Activated T-cell treated with anti-CD3 and anti-CD28 coated beads, Interleukin-2, amount 50 U/mL, for 1 hour (primary cell): ENCODE measurements around the gene SLC24A4.

Experiments
- DNase-seq: peaks from one replicate; pipeline ENCODE4 v3.0.0-alpha.2; 2020

The SLC24A4 gene

DNA sequence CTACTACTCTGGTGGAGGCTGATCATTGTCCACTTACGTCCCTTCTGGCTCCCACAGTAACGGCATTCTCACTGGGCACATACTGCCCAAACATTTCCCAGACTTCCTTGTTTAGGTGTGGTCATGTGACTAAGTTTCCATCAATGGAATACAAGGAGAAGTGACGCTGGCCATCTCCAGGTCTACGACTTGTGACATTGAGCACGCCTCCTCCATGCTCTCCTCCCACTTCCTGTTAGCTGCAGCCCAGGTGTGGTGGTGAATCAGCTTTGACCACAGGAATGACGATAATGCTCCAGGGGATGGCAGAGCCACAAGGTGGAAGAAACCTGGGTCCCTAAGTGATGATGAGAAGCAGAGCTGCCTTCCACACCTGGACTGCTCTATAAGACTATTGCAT, 6.0 kb upstream of the SLC24A4 start:
- DNase-seq = no peak

DNA sequence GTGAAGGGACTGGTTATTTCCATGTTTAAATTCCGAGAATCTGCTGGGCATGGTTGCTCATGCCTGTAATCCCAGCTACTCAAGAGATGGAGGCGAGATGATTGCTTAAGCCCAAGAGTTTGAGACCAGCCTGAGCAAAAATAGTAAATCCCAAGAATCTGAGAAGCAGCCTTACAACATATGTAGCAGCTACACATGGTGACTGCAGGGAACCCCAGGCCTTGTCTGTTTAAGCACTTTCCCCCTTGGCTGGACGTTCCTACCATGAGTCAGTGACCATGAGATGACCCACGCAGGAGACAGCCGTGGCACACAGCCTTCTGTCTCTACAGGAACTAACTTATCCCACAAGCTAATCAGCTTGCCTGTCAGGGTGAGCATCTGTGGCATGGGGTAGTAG, 5.5 kb upstream of the SLC24A4 start:
- DNase-seq = no peak

DNA sequence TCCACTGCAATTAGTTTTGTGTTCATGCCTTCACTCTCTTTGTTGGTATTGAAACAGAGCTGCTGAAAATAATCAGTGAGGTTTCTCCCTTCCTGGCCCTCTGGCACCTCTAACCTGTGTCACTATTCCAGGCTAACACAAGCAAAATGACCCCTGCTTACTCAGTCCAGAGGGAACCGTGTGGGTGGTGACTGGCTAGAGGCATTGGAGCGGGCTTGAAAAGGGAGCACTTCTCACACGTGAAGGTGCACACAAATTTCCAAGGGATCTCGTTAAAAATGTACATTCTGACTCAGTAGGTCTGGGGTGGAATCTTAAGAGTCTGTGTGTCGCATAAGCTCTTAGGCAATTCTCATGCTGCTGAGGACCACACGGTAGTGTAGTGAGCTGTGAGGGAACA, 1.3 kb upstream of the SLC24A4 start:
- no peak for DNase-seq

DNA sequence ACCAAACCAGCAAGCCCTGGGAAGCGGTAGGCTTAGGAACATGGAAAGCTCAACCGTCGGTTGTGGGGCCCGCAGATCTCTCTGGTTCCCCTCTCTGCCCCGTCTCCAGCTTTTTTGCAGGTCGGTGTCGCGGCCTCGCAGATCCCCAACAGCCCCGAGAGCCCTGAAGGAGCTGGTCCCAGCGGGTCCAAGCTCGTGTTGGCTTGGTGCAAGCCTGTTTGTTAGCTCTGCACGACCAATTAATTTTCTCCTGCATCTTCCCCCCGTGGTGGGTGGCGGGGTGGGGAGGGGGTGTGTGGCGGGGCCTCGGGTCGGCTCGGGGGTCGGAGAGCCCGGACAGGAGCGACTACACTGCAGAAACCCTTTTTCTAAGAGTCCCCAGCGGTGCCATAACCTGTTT, 449 bp upstream of the SLC24A4 start:
- no peak for DNase-seq

DNA sequence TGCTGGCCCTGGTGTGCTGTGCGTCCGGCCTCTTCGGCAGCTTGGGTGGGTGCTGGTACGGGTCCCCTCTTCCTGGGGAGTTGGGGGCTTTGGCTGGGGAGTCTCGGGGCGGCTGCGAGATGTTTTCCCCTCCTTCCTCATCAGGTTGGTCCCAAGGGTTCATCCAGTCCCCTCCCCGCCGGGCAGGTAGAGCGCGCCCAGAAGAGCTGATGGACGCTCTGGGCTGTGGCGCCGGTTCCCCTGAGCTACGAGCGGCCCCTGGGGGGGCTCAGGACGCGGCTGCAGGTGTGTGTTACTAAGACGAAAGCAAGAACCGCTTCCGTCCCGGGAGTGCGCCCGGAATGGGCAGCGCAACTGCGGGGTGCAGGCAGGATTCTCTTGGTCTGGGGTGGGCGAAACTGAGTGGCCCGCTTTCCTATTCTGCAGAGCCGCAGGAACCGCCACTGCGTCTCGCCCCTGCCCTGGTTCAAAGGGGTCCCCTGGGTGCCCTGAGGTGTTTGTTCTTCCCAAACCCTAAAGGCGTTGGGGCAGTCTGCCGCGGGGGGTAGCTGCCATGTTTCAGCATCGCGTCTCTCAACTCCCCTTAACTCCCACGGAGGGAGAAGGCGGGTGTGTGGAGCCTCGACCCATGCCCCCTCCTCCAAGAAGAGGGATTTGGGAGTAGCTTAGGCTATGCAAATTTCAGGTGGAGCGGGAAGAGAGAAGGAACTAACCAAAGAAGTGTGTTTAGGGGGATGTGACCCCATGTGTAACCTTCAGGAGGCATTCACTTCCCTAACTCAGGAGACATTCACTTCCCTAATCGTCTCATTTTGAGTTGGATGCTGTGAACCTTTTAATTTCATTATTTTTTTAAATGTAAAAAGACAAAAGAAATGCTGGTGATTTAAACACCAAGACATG, 1.2 kb downstream of the SLC24A4 start:
- DNase-seq = no peak

DNA sequence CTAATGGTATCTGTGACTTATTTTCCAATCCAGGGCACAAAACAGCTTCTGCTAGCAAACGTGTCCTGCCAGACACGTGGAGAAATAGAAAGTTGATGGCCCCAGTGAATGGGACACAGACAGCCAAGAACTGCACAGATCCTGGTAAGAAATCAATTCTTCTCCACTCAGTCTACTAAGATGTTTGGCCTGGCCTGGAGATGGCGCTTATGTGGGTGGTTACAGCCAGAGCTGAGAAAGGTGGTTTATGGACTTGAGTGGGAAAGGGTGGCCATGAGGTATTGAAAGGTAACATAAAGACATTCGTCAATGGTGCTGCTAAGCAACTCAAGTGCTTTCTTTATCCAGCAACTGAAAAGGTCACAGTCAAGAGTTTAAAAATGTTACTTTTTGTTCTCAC, 2.9 kb downstream of the SLC24A4 start:
- DNase-seq = no peak

DNA sequence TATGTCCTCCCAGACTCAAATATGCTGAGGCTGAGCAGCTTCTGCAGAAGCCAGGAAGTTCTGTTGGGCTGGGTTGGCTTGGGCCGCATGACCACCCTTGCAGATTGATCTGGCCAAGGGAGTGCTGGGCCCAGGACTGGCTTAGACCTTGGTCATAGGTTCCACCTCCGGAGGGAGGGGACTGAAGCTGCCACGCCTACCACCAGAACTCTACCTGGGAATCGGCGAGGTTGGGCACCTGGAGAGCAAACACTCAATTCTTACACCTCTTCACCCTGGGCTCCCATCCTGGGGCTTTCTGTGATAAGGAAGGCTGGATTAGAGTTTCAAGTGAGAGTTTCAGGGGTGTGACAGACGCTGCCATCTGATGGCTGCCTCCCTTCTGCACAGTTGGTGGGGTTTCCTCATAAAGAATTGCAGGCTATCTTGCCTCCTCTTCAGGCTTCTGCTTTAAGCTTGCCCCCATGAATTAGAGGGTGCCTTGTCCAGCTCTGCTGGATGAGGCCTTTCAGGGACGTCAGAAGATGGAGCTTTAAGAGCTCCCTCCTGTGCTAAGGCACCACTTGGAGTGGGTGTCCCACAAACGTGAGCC, 5.8 kb downstream of the SLC24A4 start:
- no peak for DNase-seq

DNA sequence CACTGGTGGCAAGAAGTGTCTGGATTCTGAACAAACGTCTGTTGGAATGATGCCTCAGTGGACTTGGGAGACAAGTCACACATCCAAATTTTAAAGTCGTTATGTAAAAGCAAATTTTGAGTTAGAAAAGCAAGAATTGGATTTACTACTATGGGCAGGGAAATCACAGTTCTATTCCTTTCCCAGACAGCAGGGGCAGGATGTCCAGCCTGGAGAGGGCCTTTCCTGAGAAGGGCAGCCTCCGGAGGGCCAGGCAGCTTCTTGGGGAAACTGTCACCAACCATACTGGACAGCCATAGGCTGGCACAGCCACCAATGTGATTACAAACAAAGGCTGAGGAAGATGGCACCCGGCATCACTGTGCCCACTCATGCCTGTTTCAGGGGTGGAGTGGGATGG, 11.1 kb downstream of the SLC24A4 start:
- DNase-seq = no peak

DNA sequence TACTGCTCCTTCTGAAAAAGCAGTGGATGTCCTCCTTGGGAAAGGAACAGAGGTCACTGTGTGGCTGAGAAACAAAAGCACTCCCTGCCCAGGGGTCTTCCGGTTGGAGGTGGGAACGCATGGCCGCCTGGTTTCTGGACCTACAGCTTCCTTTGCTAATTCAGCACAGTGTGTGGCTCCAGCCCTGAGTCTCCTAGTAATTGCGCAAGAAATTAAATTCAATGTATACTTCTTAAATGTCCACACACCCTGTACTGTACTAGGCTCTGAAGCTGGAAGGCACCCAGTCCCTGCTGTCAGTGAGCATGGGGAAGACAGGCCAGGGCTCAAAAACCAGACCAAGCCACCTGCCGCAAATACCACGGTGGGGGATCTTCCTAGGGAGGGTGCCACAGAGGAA, 13.4 kb downstream of the SLC24A4 start:
- no peak for DNase-seq

DNA sequence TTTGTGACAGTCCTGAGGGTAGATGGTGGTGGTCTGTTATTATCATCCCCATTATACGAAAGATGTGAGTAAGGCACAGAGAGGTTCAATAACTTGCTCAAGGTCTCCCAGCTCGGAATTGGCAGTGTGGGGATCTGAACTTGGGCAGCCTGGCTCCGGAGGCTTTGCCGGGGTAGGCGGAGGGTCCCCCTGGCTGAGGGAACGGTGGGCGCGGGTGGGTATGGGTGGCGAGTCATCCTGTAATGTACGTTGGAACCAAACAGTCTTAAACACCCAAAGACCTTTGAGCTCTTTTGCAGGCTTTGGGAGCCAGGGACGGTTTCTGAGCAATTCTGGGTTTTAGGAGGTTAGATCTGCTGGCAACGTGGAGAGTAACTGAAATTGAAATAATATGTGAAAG, 16.5 kb downstream of the SLC24A4 start:
- DNase-seq = no peak

DNA sequence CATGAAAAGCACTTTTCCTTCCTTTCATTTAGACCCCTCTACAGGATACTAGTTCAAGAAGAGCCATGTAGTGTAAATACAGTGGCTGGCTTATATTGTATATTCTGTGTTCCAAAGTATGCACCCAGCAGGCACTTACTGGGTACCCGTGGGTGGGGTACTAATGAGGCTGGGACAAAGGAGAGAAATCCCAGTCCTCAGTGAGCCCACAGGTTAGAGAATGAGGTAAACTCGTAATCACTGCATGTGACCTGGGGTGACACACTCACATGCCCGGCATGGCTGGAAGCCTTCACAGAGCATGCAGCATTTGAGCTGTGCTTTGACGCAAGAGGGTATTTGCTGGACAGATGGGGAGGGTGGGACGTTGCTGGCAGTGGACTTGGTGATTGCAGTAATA, 17.1 kb downstream of the SLC24A4 start:
- DNase-seq = no peak

DNA sequence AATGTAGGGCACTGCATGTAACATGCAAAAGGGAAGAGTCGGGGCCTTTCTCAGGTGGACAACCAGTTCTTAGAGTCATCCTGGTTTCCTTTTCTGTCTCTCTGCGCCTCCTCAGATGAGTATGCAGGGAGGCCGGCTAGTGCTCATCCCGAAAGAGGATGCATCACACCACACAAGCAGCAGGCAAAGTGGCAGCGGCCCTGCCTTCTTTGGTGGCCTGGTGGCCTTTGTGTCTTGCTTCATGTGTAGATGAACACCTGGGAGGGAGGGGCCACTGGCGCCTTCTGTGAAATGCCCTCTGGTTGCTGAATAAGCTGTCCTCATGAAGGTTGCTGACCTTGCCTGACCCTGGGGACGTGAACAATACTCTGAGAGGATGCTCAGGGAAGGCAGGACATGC, 18.0 kb downstream of the SLC24A4 start:
- no peak for DNase-seq

DNA sequence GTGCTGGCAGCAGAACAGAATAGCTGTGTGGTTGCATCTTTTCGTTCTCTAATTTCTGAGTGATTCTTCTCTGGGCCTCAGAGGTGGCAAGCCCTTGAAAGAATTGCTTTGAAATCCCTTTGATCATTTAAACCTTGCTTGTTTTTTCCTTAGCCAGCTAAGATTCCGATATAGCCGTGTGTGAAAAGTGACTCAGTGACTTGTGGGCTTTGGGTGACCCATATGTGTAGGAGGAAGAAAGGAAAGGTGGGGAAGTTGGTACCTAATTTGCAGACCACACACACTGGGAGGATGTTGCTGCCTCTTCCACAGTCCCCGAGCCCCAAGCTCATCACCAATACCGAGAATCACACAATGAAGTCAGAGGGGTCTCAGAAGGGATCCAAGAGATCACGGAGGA, 18.8 kb downstream of the SLC24A4 start:
- DNase-seq = no peak

DNA sequence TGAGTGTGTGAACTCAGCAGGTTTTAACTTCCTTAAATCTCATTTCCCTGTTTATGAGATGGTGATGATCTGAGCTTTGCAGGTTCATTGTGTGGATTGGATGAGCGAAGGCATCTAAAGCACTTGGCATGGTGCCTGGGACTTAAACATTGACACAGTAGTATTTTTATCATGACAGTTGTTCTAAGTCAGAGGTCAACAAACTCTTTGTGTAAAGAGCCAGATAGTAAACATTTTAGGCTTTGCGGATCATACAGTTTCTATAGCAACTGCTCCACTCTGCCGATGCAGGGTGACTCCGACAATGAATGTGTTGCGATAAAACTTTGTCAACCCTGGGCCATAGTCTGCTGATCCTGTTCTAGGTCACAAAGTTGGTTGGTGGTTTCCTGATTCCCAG, 25.2 kb downstream of the SLC24A4 start:
- no peak for DNase-seq

DNA sequence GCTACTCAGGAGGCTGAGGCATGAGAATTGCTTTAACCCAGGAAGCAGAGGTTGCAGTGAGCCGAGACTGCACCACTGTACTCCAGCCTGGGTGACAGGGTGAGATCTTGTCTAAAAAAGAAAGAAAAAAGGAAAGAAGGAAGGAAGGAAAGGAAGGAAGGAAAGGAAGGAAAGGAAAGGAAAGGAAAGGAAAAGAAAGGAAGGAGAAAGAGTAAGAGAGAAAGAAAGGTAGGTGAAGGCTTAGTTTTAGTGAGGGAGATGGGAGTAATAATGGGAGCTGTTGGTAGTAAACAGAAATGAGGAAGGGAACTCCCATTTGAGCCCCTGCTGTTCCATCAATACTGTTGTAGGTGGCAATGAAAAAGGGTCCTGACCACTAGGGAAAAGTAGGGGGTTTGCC, 28.8 kb downstream of the SLC24A4 start:
- no peak for DNase-seq

DNA sequence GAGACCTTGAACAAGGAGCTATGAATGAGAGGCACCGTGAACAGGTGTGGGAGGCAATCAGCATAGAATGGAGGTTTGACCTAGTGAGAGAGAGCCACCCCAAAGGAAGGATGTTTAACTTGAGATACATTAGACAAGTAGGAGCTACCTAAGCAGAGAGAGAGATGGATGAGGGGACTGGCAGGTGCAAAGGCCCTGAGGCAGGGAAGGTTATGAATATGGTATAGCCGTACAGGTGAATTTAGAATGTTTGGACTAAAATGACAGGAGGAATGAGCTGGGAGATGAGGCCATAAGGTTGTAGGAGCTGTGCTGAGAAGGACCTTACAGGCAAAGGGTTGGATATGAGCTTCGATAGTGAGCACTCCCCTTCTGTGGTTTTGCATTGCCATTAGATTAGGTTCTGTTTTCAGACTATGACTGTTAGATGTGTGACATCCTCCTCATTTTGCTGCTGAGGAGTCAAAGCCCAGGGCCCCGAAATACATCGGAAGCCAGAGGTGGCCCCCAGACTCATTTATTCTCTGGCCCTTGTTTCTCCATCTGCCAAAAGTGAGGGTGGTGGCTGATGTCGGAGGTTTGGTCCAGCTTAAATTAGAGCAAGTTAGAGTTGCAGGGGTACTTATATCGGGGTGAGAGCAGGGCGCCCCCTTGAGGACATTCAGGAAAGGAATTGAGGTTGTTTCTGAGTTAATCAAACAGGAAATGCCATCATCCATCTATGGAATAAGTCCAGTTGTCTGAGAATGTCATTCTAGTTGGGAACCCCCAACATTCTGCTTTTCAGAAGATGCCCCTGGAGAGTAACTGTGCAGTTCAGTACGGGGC, 29.4 kb downstream of the SLC24A4 start:
- no peak for DNase-seq

DNA sequence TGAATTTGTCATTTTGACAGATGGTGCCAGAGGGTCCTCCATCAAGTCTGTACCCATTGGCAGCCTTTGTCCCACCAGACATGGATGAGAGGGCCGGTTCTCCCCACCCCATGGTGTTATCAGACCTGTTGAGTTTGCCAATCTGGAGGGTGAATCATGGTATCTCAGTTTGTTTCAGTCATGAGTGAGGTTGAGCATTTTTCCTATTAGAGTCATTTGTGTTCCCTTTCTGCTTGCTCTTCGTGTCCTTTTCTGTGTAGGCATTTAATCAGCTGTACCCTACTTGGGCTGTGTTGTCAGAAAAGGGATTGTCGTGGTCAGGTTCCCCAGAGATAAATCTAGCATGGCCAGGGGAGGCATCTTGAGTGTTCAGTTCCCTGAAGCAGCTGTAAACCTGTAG, 30.5 kb downstream of the SLC24A4 start:
- no peak for DNase-seq

DNA sequence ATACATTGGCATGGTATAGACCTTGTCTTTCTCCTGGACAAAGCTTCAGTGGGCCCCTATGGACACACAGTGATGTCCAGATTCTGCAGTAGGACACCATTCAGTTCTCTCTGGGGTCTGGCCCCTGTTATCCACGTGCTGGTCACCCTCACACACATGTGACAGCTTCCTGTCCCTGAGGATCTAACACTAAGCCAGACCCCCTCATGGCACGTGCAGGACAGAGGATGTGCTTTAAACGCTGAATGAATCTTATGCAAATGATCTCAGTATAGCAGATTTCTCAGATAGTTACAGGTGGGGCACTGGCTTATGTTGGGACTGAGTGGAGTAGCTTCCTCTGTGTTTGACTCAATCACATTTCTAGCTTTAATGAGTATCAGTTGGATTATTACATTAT, 33.7 kb downstream of the SLC24A4 start:
- no peak for DNase-seq

DNA sequence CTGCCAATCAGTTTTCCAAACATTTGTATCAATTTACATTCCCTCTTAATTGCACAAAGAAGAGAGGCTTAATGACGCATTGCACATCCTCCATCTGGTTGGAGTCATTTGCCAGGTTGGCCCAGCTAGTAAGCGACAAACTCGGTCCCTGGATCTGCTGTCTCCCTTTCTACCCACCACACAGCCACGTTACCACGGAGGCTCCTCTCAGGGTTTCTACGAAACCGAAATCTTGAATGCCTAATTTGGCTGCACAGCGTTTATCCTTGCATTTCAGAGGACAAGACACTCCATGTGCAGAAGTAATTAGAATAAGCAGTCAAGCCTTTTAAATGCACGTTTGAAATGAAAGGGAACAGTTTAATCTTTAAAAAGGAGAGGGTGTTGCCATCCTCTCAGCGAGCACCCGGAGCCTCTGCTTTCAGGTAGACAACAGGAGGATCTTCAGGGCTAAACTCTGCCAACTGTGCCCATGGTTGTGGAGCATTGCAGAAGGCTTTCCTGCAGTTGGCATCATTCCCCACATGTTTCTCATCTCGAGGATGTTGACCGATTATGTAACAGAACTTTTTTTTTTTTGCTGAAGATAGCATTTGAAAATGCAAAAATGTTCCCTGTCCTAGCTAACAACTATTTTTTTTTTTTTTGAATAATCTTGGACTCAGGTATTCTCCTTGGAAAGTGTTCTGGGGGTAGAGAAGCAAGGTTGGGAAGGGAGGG, 37.8 kb downstream of the SLC24A4 start:
- no peak for DNase-seq

DNA sequence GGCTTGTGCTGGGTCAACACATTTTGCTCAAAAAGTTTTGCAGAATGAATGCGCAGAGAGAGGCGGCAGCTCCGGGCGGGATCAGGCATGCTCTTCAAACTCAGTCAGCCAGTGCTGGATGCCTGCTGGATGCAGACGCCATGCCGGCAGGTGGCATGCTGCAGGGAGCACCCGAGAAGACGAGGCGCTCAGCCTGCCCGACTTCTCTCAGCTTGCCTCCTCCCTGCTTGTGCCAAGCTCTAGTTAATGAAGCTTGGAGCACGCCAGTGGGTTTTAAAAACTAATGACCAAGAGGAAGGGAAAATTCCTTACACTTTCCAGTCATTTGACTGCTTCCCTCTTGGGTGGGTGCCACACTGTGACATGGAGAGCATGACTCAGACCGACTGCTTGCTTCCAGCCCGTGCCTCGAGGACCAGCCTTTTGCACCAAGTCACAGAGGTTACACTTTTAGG, 39.8 kb downstream of the SLC24A4 start:
- no peak for DNase-seq

DNA sequence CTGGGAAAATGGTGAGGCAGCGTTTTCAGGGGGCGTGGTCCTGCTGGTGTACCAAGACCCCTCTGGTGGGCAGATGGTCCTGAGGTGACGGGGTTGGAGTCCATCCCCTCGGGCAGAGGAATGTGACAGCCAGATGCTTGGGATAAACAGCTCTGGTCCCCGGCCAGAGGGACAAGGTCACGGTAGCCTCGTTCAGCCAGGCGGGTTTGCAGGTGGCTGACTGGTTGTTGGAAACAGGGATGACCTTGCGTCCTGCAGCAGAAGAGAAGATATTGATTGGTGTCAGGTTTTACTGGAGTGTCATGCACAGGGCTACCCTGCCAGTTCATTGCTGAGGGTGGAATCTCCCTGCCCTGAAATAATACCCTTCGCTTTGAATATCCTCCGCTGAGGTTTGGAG, 43.3 kb downstream of the SLC24A4 start:
- DNase-seq = no peak

DNA sequence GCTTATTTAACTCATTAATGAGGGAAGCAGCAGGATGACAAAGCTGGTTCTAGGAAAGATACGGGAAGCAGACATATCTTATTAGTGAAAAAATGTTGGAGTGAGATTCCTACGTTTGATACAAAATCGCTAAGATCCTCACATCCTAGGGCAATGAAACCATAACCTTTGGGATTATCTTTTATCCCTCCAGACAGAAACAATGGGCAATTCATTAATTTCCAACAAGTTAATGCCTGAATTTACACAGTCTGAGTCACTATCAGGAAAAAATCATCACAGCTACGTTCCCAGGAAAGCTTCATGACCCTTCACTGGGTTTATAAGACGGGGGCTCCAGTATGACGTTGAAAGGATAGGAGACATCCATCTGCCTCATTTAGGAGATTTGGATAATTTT, 45.0 kb downstream of the SLC24A4 start:
- DNase-seq = no peak

DNA sequence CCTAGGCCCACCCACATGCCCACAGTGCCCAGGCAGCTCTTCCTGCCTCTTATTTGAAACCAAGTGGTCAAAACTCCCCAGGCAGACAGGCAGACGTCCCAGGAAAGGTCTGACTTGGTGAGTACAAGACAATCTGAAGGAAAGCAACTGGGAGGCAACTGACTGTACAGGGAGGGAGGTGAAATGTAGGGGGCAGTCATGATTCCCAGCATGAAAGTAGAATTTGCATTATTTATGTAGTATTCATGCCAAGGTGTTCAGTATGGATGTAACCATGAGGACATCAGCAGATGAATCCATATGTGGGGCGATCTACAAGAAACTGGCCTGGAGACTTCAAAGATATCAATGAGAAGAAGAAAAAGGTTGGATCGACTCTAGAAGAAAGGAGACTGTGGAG, 46.1 kb downstream of the SLC24A4 start:
- no peak for DNase-seq
